ENCODE data around the gene TLR3. TPM values are rescaled to one million over a fixed set of nuclear protein-coding genes. Genes with fewer than 3 reads are reported as not detected.

TLR3 gene
- total RNA-seq, 2 donors from 2014 or later = 0.10 TPM; not detected in 1

DNA sequence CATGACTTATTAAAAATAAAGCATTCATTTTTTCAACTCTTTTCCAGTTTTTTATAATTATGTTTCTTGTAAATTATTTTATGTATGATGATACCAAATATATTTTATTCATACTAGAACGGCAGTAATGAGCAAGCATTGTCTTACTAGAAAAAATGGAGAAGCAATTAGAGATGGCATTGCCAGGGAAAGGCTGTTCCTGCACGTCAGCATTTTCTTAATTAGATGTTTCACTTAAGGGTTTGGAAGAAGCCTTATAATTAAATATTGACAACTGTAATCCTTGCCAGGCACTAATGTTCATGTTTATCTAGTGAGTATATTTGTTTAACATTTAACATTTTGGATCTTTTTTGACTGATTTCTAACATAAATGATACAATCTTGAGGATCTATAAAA lies 52.1 kb downstream of the TLR3 start:
- ATAC-seq = no peak
- DNase-seq (ENCODE audit: low spot score in 2 of 2) = no peak
- Mint-ChIP-seq H3K9me3 (no peaks in the 10 kb centered on the region), H3K36me3 (no peaks in the 10 kb centered on the region), H3K27ac (no peak overlapping the region)

- H3K36me3 Mint-ChIP-seq = no peaks in the 10 kb centered on the region
- ATAC-seq (no peak), DNase-seq (ENCODE audit: low spot score in 2 of 2) (no peak)
- H3K9me3 Mint-ChIP-seq = no peaks in the 10 kb centered on the region
- H3K27ac Mint-ChIP-seq = no peak overlapping the region
Measured at GRCh38 chr4:186128842-186129241, 59.9 kb downstream of the TLR3 start.

DNA sequence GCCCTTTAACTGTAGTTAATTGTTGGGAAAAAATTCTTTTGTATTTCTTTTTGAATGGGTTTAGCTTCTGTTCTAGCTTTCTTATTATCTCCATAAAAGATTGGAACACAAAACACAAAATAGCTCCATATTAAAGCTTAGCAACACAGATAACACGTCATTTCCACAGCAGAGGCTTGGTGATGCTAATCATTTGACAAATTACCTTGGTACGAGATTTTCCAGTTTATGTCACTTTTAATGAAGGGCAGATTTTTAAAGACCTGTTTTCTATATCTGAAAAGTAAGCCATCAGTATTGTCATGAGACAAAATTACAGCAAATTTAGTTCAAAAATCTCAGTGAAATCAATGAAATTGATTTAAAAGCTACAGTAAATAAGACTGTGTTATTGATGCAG lies 63.0 kb downstream of the TLR3 start:
- H3K27ac Mint-ChIP-seq = no peak overlapping the region
- H3K36me3 Mint-ChIP-seq = no peaks in the 10 kb centered on the region
- H3K9me3 Mint-ChIP-seq = no peaks in the 10 kb centered on the region
- ATAC-seq = no peak
- no peak for DNase-seq (ENCODE audit: low spot score in 2 of 2)

DNA sequence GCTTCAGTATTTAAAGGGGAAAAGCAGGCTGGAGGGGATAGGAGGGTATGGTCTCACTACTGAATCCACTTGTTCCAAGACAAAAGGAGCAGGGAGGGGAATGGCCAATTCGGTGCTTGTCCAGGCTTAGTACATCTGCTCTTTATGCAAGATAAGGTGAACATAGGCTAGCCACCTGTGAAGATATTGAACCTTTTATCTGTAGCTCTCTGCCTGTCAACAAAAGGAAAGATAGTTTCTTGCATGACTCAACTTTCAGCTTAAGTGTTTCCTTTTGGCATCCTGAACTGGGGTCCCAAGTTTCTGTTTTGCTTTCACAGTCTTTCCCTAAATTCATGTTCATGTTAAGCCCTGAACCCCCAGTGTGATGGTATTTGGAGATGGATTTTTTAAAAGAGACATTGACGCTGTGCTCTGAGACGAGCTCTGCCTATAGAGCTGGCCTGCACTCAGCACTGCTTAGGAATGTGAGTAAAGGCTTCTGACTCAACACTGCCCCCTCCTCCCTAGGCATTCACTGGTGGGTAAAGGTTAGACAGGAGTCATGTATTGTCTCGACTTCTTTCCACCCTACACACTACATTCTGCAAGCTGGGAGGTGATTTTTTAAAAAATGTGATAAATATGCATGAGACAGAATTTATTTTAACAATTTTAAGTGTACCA lies 63.8 kb downstream of the TLR3 start:
- Mint-ChIP-seq H3K27ac (no peak overlapping the region), H3K9me3 (no peaks in the 10 kb centered on the region), H3K36me3 (no peaks in the 10 kb centered on the region)
- ATAC-seq = peak; percentile 61 to 64
- DNase-seq (ENCODE audit: low spot score in 2 of 2) = no peak

- H3K36me3 Mint-ChIP-seq = no peaks in the 10 kb centered on the region
- DNase-seq (ENCODE audit: low spot score in 2 of 2) (no peak), ATAC-seq (peak; percentile 44 to 87)
- no peak overlapping the region for H3K27ac Mint-ChIP-seq
- no peaks in the 10 kb centered on the region for H3K9me3 Mint-ChIP-seq
Measured at GRCh38 chr4:186134257-186134656, 65.3 kb downstream of the TLR3 start.

DNA sequence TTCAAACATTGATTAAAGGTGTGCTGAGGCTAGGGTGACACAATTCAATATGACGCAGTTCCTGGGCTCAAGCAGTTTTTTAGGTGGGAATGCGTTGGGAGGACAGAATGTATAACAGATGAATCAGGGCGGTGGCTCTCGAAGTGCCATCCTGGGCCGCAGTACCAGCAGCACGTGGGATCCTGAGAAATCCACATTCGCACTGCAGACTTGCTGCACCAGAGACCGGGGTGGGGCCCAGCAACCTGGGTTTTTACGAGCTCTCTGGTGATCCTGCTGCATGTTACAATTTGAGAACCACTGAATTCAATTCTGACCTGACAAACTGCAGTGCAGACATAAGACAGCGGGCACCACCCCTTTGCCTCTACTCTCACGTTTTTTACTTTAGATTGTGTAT lies 65.9 kb downstream of the TLR3 start:
- Mint-ChIP-seq H3K27ac (no peak overlapping the region), H3K9me3 (no peaks in the 10 kb centered on the region), H3K36me3 (no peaks in the 10 kb centered on the region)
- no peak for DNase-seq (ENCODE audit: low spot score in 2 of 2)
- no peak for ATAC-seq

DNA sequence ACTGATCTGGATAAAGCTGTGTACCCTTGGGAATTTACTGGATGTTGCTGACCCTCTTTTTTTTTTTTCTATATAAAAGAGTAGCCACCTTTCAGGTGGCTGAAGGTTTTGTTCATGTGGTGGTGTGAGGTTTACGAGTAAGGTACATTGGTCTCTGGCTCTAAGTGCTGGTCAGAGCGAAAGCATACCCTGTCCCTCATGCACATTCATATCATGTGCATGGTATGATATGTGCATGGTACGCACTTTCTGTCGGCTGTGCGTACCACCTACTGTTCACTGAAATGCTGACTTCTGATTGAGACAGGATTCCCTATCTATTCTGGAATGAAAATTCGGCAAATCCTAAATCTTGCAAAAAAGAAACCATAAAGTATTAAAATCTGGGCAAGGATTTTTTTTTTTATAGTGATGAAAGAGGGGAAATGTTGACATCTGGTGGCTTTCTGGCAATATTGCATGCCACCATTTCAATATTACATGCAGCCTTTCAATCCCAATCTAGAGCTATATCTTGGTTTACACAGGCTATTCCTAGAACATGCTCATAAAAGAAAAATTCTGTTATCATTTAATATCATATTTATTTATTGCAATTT lies 68.3 kb downstream of the TLR3 start:
- DNase-seq (ENCODE audit: low spot score in 2 of 2) (no peak), ATAC-seq (no peak)
- H3K9me3 Mint-ChIP-seq = no peaks in the 10 kb centered on the region
- no peaks in the 10 kb centered on the region for H3K36me3 Mint-ChIP-seq
- H3K27ac Mint-ChIP-seq = no peak overlapping the region

Other genes starting within 250 kb of the TLR3 start
- gene FAM149A, start 35.5 kb downstream of the TLR3 start, total RNA-seq = 1 to 10 TPM in 1 of 2 donors, under 1 TPM in 1; 0.97 to 5.1 TPM
- 1 to 10 TPM in 1 of 2 donors, under 1 TPM in 1; 0.36 to 6.1 TPM for gene CYP4V2, start 122.4 kb downstream of the TLR3 start, total RNA-seq
- under 1 TPM in 1 of 2 donors, not detected in 1; 0.45 TPM for gene KLKB1, start 158.4 kb downstream of the TLR3 start, total RNA-seq
- not detected for gene F11, start 197.0 kb downstream of the TLR3 start, total RNA-seq